Right hindlimb (tissue), 1 donor: ENCODE results near the gene TMEM51.
A peak's percentile ranks its signal among the peaks of the same experiment; 100 is the strongest.

Experiments used
- DNase-seq: peaks from one replicate; pipeline ENCODE4 v3.0.0-alpha.2; 2018

Gene TMEM51

GRCh38 chr1:15222653-15223303 is 69.2 kb downstream of the TMEM51 start:
- no peak for DNase-seq

GRCh38 chr1:15224259-15224869 is 70.8 kb downstream of the TMEM51 start:
- DNase-seq = no peak

DNA sequence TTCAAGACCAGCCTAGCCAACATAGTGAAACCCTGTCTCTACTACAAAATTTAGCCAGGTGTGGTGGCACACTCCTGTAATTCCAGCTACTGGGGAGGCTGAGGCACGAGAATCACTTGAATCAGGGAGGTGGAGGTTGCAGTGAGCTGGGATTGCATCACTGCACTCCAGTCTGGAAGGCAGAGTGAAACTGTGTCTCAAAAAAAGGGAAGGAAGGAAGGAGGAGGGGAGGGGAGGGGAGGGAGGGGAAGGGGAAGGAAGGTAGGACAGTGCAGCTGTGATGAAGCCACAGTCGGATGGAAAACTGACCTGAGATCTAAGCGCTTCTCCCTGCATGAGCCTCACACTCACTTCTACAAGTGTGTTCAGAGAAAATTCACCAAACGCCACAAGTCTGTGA is 71.4 kb downstream of the TMEM51 start:
- no peak for DNase-seq

- no peak for DNase-seq
These were observed 71.9 kb downstream of the TMEM51 start for GRCh38 chr1:15225461-15225860.

- DNase-seq = no peak
These were observed 73.1 kb downstream of the TMEM51 start for GRCh38 chr1:15226388-15227255.

DNA sequence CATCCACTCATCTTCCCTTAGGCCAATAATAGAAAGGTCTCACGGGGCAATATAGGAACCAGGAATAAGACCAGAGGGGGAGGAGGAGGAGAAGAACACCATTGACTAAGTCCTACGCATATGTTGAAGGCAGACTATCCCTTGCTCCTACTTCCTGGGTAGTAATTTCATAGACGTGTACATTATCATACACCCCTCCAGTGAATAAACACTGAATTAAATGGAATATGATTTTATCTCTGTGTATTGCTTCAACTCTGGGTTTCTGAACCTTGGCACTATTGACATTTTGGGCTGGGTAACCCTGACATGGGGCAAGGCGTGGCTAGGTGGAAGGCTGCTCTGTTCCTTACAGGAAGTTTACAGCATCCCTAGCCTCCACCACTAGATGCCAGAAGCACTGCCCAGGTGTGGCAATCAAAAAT is 76.2 kb downstream of the TMEM51 start:
- DNase-seq = no peak

- DNase-seq = no peak
These were observed 78.2 kb downstream of the TMEM51 start for GRCh38 chr1:15231714-15232201.

DNA sequence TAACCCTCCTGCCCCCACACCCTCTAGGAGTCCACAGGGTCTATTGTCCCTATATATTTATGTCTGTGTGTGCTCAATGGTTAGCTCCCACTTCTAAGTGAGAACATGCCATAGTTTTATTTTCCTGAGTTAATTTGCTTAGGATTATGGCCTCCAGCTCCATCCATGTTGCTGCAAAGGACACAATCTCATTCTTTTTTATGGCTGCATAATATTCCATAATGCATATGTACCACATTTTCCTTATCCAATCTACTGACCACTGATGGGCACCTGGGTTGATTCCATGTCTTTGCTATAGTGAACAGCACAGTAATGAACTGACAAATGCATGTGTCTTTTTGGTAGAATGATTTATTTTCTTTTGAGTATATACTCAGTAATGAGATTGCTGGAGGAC is 80.1 kb downstream of the TMEM51 start:
- no peak for DNase-seq

DNA sequence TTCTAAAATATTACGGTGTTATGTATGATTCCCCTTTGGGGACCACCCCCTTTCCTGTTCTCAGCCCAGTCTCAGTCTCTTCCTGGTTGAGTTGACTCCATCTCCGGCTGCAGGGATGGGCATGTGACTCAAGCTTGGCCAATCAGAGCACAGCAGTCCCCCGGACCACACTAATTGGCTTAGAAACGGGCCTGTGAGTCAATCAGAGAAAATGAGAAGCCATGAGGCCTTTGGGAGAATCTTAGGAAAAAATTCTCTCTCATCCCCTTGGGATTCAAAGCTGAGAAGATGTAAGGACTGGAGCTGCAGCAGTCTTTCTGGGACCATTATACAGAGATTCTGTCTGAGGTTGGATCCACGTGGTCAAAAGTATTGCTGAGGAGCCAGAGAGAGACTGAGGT is 82.8 kb downstream of the TMEM51 start:
- DNase-seq = no peak

DNA sequence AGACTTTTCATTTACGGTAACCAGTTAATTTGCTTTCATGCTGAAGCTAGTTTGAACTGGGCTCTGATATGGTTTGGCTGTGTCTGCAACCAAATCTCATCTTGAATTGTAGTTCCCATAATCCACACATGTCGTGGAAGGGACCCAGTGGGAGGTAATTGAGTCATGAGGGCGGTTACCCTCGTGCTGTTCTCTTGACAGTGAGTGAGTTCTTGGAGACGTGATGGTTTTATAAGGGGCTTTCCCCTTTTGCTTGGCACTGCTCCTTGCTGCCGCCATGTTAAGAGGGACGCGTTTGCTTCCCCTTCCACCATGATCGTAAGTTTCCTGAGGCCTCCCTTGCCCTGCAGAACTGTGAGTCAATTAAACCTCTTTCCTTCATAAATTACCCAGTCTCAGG is 83.2 kb downstream of the TMEM51 start:
- no peak for DNase-seq

- no peak for DNase-seq
These were observed 85.2 kb downstream of the TMEM51 start for GRCh38 chr1:15238789-15239188.

DNA sequence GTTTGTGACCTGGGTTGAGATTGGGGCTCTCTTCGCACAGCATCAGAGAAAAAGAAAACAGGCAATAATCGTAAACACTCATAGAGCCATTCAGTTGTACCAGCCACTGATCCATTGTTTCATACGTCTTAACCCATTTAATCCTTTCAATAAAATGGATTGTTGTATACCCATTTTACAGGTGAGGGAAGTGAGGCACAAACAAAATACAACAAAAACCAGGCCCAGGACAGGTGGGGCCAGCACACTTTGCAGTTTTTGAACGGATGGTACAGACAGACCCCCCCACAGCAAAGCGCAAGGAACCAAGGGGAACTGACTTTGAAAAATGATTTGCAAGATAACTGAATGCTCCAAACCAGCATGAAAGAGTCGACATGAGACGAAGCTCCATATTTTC is 89.2 kb downstream of the TMEM51 start:
- no peak for DNase-seq

DNA sequence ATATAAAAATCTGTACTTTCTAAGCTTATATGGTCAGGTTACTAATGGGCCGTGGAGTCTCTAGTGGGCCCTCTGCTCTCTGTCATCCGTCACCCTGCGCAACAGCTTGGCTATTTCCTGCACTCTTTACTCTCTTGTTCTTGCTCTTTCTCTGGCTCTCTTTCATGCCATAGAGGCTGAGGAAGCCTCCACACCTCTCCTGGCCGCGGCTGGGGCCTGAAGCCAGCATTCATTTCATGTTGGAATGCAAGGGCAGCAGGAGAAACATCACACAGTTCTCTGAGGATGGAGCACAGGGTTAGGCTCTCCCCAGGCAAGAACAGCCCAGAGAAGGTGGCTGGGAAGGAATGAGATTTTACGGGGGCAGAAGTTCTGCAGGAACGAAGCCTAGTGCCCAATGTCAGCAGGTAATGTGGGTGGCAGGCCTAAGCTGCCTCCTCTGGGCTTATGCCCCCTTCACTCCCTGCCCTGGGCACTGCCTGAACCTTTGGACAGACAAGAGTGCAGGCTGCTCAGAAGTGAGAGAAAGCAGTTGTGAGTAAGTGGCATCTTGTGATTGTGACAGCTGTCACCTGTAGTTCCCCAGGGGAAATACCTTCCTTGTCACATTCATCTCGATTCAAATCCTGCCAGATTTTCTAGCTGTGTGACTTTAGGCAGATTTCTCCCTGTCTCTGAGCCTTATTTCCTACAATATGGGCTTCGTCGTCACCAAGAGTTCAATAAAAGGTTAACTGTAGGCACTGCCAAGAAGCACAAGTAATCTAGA is 89.9 kb downstream of the TMEM51 start:
- DNase-seq = no peak

DNA sequence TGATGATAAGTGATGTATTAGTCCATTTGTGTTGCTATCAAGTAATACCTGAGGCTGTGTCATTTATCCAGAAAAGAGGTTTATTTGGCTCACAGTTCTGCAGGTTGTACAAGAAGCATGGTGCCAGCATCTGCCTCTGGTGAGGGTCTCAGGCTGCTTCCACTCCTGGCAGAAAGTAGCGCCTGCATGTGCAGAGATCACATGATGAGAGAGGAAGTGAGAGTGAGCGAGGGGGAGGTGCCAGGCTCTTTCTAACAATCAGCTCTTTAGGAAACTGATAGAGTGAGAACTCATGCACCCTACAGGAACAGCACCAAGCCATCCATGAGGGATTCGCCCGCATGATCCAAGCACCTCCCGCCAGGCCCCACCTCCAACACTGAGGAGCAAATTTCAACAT is 91.3 kb downstream of the TMEM51 start:
- DNase-seq = no peak

GRCh38 chr1:15245593-15246360 is 92.2 kb downstream of the TMEM51 start:
- no peak for DNase-seq

DNA sequence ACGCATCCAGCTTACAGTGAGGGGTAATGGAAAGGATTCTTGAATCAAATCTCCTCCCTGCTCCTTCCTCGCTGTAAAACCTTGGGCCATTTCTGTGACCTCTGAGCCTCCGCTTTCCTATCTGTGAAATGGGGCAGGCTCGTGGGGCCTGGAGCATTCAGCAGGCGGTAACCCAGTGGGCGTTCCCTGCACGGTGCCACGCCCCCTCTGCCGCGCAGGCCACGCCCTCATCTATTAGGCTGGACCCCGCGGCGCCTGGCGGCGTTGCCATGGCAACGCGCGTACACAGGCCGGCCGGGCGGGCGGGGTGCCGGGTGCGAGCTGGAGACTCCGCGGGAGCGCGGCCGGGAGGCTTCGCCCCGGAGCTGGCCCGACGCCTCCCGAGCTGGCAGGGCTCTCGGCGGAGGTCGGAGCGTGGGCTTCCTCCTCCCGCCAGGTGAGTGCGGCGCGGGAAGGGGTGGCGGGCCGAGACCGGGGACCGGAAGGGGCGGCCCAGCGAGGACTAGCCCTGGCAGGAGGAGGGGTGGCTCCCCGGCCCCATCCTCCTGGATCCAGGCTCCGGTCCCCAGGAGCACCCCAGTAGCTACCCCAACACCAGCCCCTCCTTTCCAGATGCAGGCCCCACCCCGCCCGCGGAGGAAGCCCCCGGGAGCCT is 93.5 kb downstream of the TMEM51 start, which contains the start of gene FHAD1:
Gene FHAD1 (plus strand): TSS at position 264 of the 655 bp plus-strand sequence. CDS start 4,562 bp downstream, outside the sequence.
- peak; percentile 63 for DNase-seq

DNA sequence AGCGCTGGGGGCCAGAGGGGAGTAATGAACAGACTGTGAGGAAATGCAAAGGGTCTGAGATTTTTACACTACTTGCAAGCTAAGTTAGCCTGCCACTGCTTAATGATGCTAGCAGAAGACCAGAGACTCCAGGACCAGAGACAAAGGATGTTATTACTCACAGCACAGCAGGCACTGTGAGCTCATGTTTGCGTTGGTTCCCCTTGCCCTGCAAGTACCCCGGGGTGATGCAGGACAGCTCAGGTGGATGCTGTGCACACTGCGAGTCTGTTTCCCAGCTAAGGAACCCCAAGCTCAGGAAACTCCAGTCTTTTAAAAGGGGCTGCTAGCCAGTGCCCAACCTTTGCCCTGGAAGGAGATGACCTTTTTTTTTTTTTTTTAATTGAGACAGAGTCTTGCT is 94.7 kb downstream of the TMEM51 start:
- no peak for DNase-seq

DNA sequence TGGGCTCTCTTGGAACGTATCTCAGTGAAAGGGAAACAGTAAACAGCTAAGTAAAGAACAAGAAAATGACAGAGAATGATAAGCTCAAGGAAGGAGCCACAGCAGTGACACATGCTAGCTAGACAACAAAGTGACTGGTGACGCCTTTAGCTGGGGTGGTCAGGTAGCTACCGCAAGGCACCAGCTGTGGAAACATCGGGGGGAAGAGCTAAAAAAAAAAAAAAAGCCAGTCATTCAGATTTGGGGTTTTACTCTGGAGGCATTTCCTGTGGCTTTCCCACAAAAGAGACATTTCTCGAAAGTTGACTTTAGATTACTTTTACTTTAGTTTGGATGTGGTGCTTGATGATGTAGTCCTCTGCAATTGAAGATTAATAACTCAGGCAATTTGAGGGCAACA is 95.5 kb downstream of the TMEM51 start:
- DNase-seq = no peak

GRCh38 chr1:15251857-15252835 is 98.6 kb downstream of the TMEM51 start:
- no peak for DNase-seq

DNA sequence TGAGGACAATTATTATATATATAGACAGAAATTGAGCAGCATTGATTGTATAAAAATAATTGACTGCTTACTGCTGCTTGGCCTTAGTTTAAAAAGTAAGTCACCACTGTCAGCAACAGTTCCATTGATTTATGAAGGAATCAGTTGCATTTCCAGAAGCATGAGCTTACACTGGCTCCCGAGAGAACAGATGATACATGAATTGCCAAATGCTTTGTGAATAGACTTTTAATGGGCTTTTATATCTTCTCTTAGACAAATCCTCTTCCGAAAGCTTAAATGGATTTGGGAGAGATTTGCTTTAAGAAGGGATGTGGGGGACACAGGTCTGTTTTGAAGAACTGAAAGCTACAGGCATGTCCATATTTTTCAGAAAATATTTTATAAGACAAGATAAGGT is 101.0 kb downstream of the TMEM51 start:
- DNase-seq = no peak
